Neural cell (in vitro differentiated cells): ENCODE measurements around the gene KPNA1. TPM values are rescaled to one million over a fixed set of nuclear protein-coding genes. Genes with fewer than 3 reads are reported as not detected.
A peak's percentile ranks its signal among the peaks of the same experiment; 100 is the strongest.

Experiments used
- H2AFZ ChIP-seq: fragments of 200-600, 300-800 bp; sonication (generic), shearing (Covaris generic); 2 replicates; pipeline ENCODE4 v1.6.0; 2014; ENCODE audit warnings: low read depth, mild to moderate bottlenecking, antibody characterized with exemption, low read length, moderate library complexity
- H3F3A ChIP-seq: fragments of 200-600 bp; shearing (Covaris generic); 2 replicates; pipeline ENCODE4 v1.6.1; 2016; ENCODE audit warnings: mild to moderate bottlenecking, moderate library complexity, mixed read lengths, antibody characterized with exemption, low read length; ENCODE audit not compliant: insufficient read depth, poor library complexity, severe bottlenecking
- H3K27ac ChIP-seq: fragments of 200-600, 300-800 bp; sonication (generic), shearing (Covaris generic); 2 replicates; pipeline ENCODE4 v1.5.1; 2014; ENCODE audit warnings: mild to moderate bottlenecking, low read length, moderate library complexity
- H3K27me3 ChIP-seq: fragments of 300-800, 200-600 bp; sonication (generic), shearing (Covaris generic); 2 replicates; pipeline ENCODE4 v1.6.0; 2014; ENCODE audit warnings: mild to moderate bottlenecking, low read depth, low read length, moderate library complexity; ENCODE audit not compliant: insufficient read depth
- H3K36me3 ChIP-seq: fragments of 300-800, 200-600 bp; sonication (generic), shearing (Covaris generic); 2 replicates; pipeline ENCODE4 v1.5.1; 2014; ENCODE audit warnings: mild to moderate bottlenecking, antibody characterized with exemption, low read length, moderate library complexity; ENCODE audit not compliant: insufficient read depth
- H3K4me2 ChIP-seq: fragments of 300-800, 200-600 bp; sonication (generic), shearing (Covaris generic); 2 replicates; pipeline ENCODE4 v1.6.0; 2014; ENCODE audit warnings: mild to moderate bottlenecking, low read length
- H3K4me3 ChIP-seq: fragments of 300-800, 200-600 bp; sonication (generic), shearing (Covaris generic); 2 replicates; pipeline ENCODE4 v1.5.1; 2014; ENCODE audit warnings: mild to moderate bottlenecking, low read length, moderate library complexity
- H3K79me2 ChIP-seq: fragments of 200-600 bp; shearing (Covaris generic); replicated peaks from 2 replicates; pipeline ENCODE4 v1.6.0; 2014; ENCODE audit warnings: mild to moderate bottlenecking, low read length, moderate library complexity; ENCODE audit not compliant: insufficient read depth
- H3K9ac ChIP-seq: fragments of 300-800, 200-600 bp; sonication (generic), shearing (Covaris generic); 2 replicates; pipeline ENCODE4 v1.6.1; 2016; ENCODE audit warnings: mild to moderate bottlenecking, low read length, mixed read lengths
- H3K9me2 ChIP-seq: fragments of 200-600 bp; shearing (Covaris generic); 2 replicates; pipeline ENCODE4 v1.6.1; 2016; ENCODE audit warnings: mild to moderate bottlenecking, low read length, mixed read lengths; ENCODE audit not compliant: insufficient read depth
- H3K9me3 ChIP-seq: fragments of 200-600, 300-800 bp; sonication (generic), shearing (Covaris generic); 2 replicates; pipeline ENCODE4 v1.6.1; 2016; ENCODE audit warnings: mild to moderate bottlenecking, mixed run types, low read length, moderate library complexity, mixed read lengths
- H4K20me1 ChIP-seq: fragments of 200-600 bp; shearing (Covaris generic); 2 replicates; pipeline ENCODE4 v1.6.1; 2016; ENCODE audit warnings: mild to moderate bottlenecking, mixed run types; ENCODE audit not compliant: insufficient read depth
- CTCF ChIP-seq: fragments of 450-650 bp; IDR thresholded peaks from 2 replicates; pipeline ENCODE4 v1.5.1; 2014; ENCODE audit warnings: antibody characterized with exemption, mild to moderate bottlenecking, moderate library complexity; ENCODE audit not compliant: poor library complexity, severe bottlenecking
- EP300 ChIP-seq: fragments of 450-650 bp; conservative IDR thresholded peaks from 2 replicates; pipeline ENCODE4 v1.6.1; 2014; ENCODE audit warnings: antibody characterized with exemption, mild to moderate bottlenecking, moderate library complexity; ENCODE audit not compliant: poor library complexity, severe bottlenecking
- EZH2 ChIP-seq: fragments of 200-600, 300-800 bp; shearing (Covaris generic), sonication (generic); IDR thresholded peaks from 2 replicates; pipeline ENCODE4 v1.6.1; 2014; ENCODE audit warnings: antibody characterized with exemption, low read length, borderline replicate concordance, mild to moderate bottlenecking; ENCODE audit not compliant: insufficient read depth, poor library complexity, severe bottlenecking
- MXI1 ChIP-seq: fragments of 450-650 bp; conservative IDR thresholded peaks from 2 replicates; pipeline ENCODE4 v1.6.1; 2014; ENCODE audit warnings: antibody characterized with exemption, mild to moderate bottlenecking; ENCODE audit not compliant: poor library complexity, severe bottlenecking
- POLR2AphosphoS5 ChIP-seq: IDR thresholded peaks from 2 replicates; pipeline ENCODE4 v1.6.1; 2012
- RAD21 ChIP-seq: fragments of 450-650 bp; conservative IDR thresholded peaks from 2 replicates; pipeline ENCODE4 v1.6.1; 2014; ENCODE audit warnings: antibody characterized with exemption, mild to moderate bottlenecking, moderate library complexity
- REST ChIP-seq: IDR thresholded peaks from 2 replicates; pipeline ENCODE4 v1.6.1; 2012; ENCODE audit warnings: borderline replicate concordance
- SMC3 ChIP-seq: fragments of 450-650 bp; conservative IDR thresholded peaks from 2 replicates; pipeline ENCODE4 v1.6.1; 2014; ENCODE audit warnings: antibody characterized with exemption, mild to moderate bottlenecking, moderate library complexity; ENCODE audit not compliant: poor library complexity
- TAF1 ChIP-seq: IDR thresholded peaks from 2 replicates; pipeline ENCODE4 v1.6.1; 2012; ENCODE audit warnings: low read depth
- polyA plus RNA-seq: library from polyadenylated mRNA; depleted of rRNA; stranded (reverse); fragments of >200 nt; gene quantifications from 2 replicates; pipeline ENCODE4 v1.2.3, GENCODE V29; 2014

Gene KPNA1
- polyA plus RNA-seq, 1 donor from 2014 or later = 35.8 TPM

GRCh38 chr3:122382888-122383666, 131.7 kb downstream of the KPNA1 start, which contains the start of gene MIX23:
TSS of gene MIX23 (minus strand) at chr3:122383231. CDS start at chr3:122383224, 7 bp downstream.
- H3K9ac ChIP-seq = peak within 1 kb of the TSS; percentile 69
- peak within 1 kb of the TSS; percentile 96 for H2AFZ ChIP-seq
- TF ChIP-seq MXI1 (peak; percentile 99), RAD21 (no peak), SMC3 (peak; percentile 25), CTCF (no peak), EZH2 (no peak), POLR2AphosphoS5 (peak; percentile 72), REST (no peak), EP300 (peak; percentile 24), TAF1 (peak; percentile 87)
- peak within 1 kb of the TSS; percentile 84 for H3K27ac ChIP-seq
- no peaks in the 10 kb centered on the region for H3F3A ChIP-seq
- no peaks in the 10 kb centered on the region for H3K36me3 ChIP-seq
- peaks cover 15% of the 10 kb centered on the region for H3K79me2 ChIP-seq
- no peaks in the 10 kb centered on the region for H3K9me2 ChIP-seq
- H3K9me3 ChIP-seq = no peaks in the 10 kb centered on the region
- no peaks in the 10 kb centered on the region for H3K27me3 ChIP-seq
- peak within 1 kb of the TSS; percentile 99 for H3K4me2 ChIP-seq
- H3K4me3 ChIP-seq = peak within 1 kb of the TSS; percentile 69
- no peaks in the 10 kb centered on the region for H4K20me1 ChIP-seq

- Histone ChIP-seq H3K4me3 (no peak overlapping the region), H3F3A (no peaks in the 10 kb centered on the region), H3K9me3 (no peaks in the 10 kb centered on the region), H3K36me3 (no peaks in the 10 kb centered on the region), H4K20me1 (no peaks in the 10 kb centered on the region), H3K9ac (no peak overlapping the region), H3K27ac (no peak overlapping the region), H3K9me2 (no peaks in the 10 kb centered on the region), H2AFZ (no peak overlapping the region), H3K27me3 (no peaks in the 10 kb centered on the region), H3K4me2 (no peak overlapping the region), H3K79me2 (peaks cover 15% of the 10 kb centered on the region)
- TF ChIP-seq SMC3 = no peak
- TF ChIP-seq EP300 = no peak
- TF ChIP-seq EZH2 = no peak
- TF ChIP-seq TAF1 = no peak
- no peak for TF ChIP-seq RAD21
- TF ChIP-seq REST = no peak
- TF ChIP-seq POLR2AphosphoS5 = no peak
- TF ChIP-seq CTCF = no peak
- no peak for TF ChIP-seq MXI1
Observed at GRCh38 chr3:122377975-122378374, 136.8 kb downstream of the KPNA1 start.
